ENCODE results near the gene TMEM19. TPM values are rescaled to one million over a fixed set of nuclear protein-coding genes. Genes with fewer than 3 reads are reported as not detected.
A peak's percentile ranks its signal among the peaks of the same experiment; 100 is the strongest.

Gene TMEM19
- 12.6 and 14.7 TPM in 2 replicates for total RNA-seq (2021; fragmentation: NEBNext Ultra II Directional; extraction: Animal tissue kit (Norgen Biotek cat#: 25700))
- polyA plus RNA-seq (2011; rRNA removed), result 8.6 and 19.1 TPM in 2 replicates
- polyA plus RNA-seq (2011; cell fraction: cytosol; rRNA removed), result 9.5 TPM
- 3.1 TPM for polyA plus RNA-seq (2011; cell fraction: nucleus; rRNA removed)
- 10.6 to 16.8 TPM (median 14.3 TPM) in 4 replicates for polyA plus RNA-seq (2012, experiment 1 of 2)
- polyA plus RNA-seq (2012, experiment 2 of 2), result 5.6 TPM
- 10.2 TPM for polyA plus RNA-seq (2013, experiment 1 of 2)
- 10.9 TPM for polyA plus RNA-seq (2013, experiment 2 of 2)
- 18.1 and 18.9 TPM in 2 replicates for polyA minus RNA-seq (2011; rRNA and poly(A)+ RNA removed)
- 9.2 TPM for polyA minus RNA-seq (2011; cell fraction: cytosol; rRNA and poly(A)+ RNA removed)
- 17.4 TPM for polyA minus RNA-seq (2011; cell fraction: nucleus; rRNA and poly(A)+ RNA removed)
- long read RNA-seq, experiment 1, full-length matches to known transcripts, result 5 of 11 reads
- long read RNA-seq, experiment 1, partial matches to known transcripts, result 2 of 11 reads
- long read RNA-seq, experiment 1, other reads (novel, unspliced or antisense), result 4 of 11 reads
- long read RNA-seq, experiment 2, full-length matches to known transcripts, result 2 of 6 reads
- long read RNA-seq, experiment 2, partial matches to known transcripts, result 0 of 6 reads
- long read RNA-seq, experiment 2, other reads (novel, unspliced or antisense), result 4 of 6 reads

GRCh38 chr12:71685914-71686657, at the start of gene TMEM19:
Gene TMEM19 (plus strand): TSS chr12:71686082. CDS start chr12:71686681, 599 bp downstream.
- Histone ChIP-seq H3K4me1 (replicated peaks in 1 of 4; ENCODE audit: control insufficient read depth in 3 of 4, insufficient read depth in 4 of 4, low read length in 3 of 4) (no peaks in the 10 kb centered on the region), H3K27ac (ENCODE audit: low read depth, low read length) (peak within 1 kb of the TSS; percentile 89), H2BK5ac (ENCODE audit: low read depth, low read length) (peak within 1 kb of the TSS; percentile 67; the same call in 1 of the 2 replicates), H3K14ac (ENCODE audit: insufficient read length) (no peak within 1 kb of the TSS), H2BK12ac (ENCODE audit: low read depth, low read length) (peak within 1 kb of the TSS; percentile 50; the same call in 1 of the 2 replicates), H2BK15ac (ENCODE audit: low read length) (0 out of 2 replicates have a peak within 1 kb of the TSS, but pooled peaks have one; percentile 35), H3K4ac (replicated peaks; ENCODE audit: insufficient read length, low read depth, low read length) (no peak within 1 kb of the TSS), H3K4me3 (ENCODE audit: extremely low read depth in 1 of 4, insufficient read depth in 2 of 4, low read depth in 3 of 4, low read length in 4 of 4) (peak within 1 kb of the TSS; percentile 46 to 78 (median 70)), H3K23me2 (ENCODE audit: low read depth, low read length) (peaks cover 2% of the 10 kb centered on the region; the same call in 1 of the 2 replicates), H2BK20ac (ENCODE audit: low read length) (no peak within 1 kb of the TSS), H4K91ac (replicated peaks; ENCODE audit: insufficient read length, low read length) (peak within 1 kb of the TSS; percentile 66), H2AFZ (ENCODE audit: low read length) (peak within 1 kb of the TSS; percentile 94), H3K18ac (ENCODE audit: extremely low read depth, low read length) (peak within 1 kb of the TSS; percentile 86), H3K9me3 (ENCODE audit: insufficient read depth in 2 of 2, low read depth in 1 of 2, low read length in 1 of 2) (no peaks in the 10 kb centered on the region), H3K23ac (ENCODE audit: insufficient read length) (no peak within 1 kb of the TSS), H3K27me3 (replicated peaks in 1 of 4; ENCODE audit: control insufficient read depth in 3 of 4, extremely low read depth in 1 of 4, insufficient read depth in 3 of 4, low read length in 3 of 4) (no peaks in the 10 kb centered on the region), H4K20me1 (replicated peaks in 1 of 2; ENCODE audit: control insufficient read depth in 1 of 2, insufficient read depth in 2 of 2, low read length in 2 of 2) (no peaks in the 10 kb centered on the region), H2BK120ac (replicated peaks; ENCODE audit: low read depth, low read length) (no peak within 1 kb of the TSS), H3K9ac (replicated peaks in 1 of 4; ENCODE audit: extremely low read depth in 1 of 4, low read depth in 3 of 4, low read length in 3 of 4) (peak within 1 kb of the TSS; percentile 49 to 79 (median 63); a peak in 5 of 7 replicates), H4K5ac (ENCODE audit: insufficient read length, low read depth, low read length) (peak within 1 kb of the TSS; percentile 97), H3K79me1 (ENCODE audit: low read depth, low read length) (no peaks in the 10 kb centered on the region), H4K8ac (ENCODE audit: extremely low read depth, insufficient read depth, low read length) (peak within 1 kb of the TSS; percentile 98), H2AK5ac (ENCODE audit: low read depth, low read length) (no peak within 1 kb of the TSS), H3K4me2 (ENCODE audit: insufficient read depth in 1 of 2, low read depth in 2 of 2, low read length in 2 of 2) (peak within 1 kb of the TSS; percentile 32 to 72), H3K79me2 (ENCODE audit: control insufficient read depth in 1 of 2, insufficient read depth in 2 of 2, low read length in 2 of 2) (no peaks in the 10 kb centered on the region), H3K56ac (replicated peaks; ENCODE audit: insufficient read length, low read depth, low read length) (peak within 1 kb of the TSS; percentile 93), H3K36me3 (ENCODE audit: control insufficient read depth in 2 of 4, insufficient read depth in 4 of 4, low read length in 3 of 4) (no peaks in the 10 kb centered on the region)
- CTCF ChIA-PET (ENCODE audit: partially characterized antibody), result interaction anchor here (1.1 to 4.1 kb wide), 8 partner anchors 9 to 62 kb away, joined by 3 to 21 read pairs (median 7); partner anchors contain the start of genes THAP2 and ZFC3H1
- 1% methylated on average over 61 of the region's 63 CpGs; no CpG with 5 or more reads in 1 of the 2 experiments for WGBS, 2 experiments (ENCODE audit: extremely low coverage in 1 of 2, insufficient coverage in 1 of 2, insufficient read length in 1 of 2, insufficient replicate concordance in 2 of 2, low coverage in 1 of 2, low lambda C conversion rate in 2 of 2, missing lambda C conversion rate in 1 of 2)
- POLR2A ChIA-PET (ENCODE audit: partially characterized antibody), result interaction anchor here (0.6 to 6.1 kb wide), 15 partner anchors 9 to 137 kb away, joined by 3 to 81 read pairs (median 4); partner anchors contain the start of genes THAP2 and ZFC3H1
- DNase-seq (ENCODE audit: low read depth in 1 of 2, low spot score in 2 of 2) (peak; percentile 49 to 86), FAIRE-seq (no peak)
- no peak for TF ChIP-seq EP300 (IDR thresholded peaks at IDR 0.05; ENCODE audit: borderline replicate concordance in 1 of 2, low read depth in 2 of 2, low read length in 2 of 2)
- TF ChIP-seq BRCA1 (IDR thresholded peaks at IDR 0.05; ENCODE audit: low read depth, low read length), result no peak
- TF ChIP-seq E2F6 (IDR thresholded peaks at IDR 0.05), result peak; percentile 94
- TF ChIP-seq HDAC2 (IDR thresholded peaks at IDR 0.05; ENCODE audit: borderline replicate concordance in 1 of 2, low read depth in 2 of 2, low read length in 2 of 2), result peak; percentile 51 to 89; a peak in 2 of 4 replicates
- 0 out of 2 replicates have a peak, but pooled peaks have one; percentile 23 for TF ChIP-seq BACH1 (IDR thresholded peaks at IDR 0.05; ENCODE audit: low read length)
- TF ChIP-seq MAX (IDR thresholded peaks at IDR 0.05), result peak; percentile 95

Data from H1 (cell line).